ENCODE results near the gene GBF1. TPM values are rescaled to one million over a fixed set of nuclear protein-coding genes. Genes with fewer than 3 reads are reported as not detected.

The GBF1 gene
- total and polyA plus RNA-seq, 8 donors, result 44.7 to 57.2 (median 46.6) TPM

- intact Hi-C loops (cut with DNase I), result no loop called here
- peak in 1 of 2 donors; percentile 14 for TF ChIP-seq CTCF (IDR thresholded peaks at IDR 0.05)
These were observed 175.6 kb downstream of the GBF1 start, which contains the start of gene FBXL15 for GRCh38 chr10:102420714-102421506. Gene FBXL15, plus strand, starts transcription at chr10:102420836. Its CDS starts 294 bp downstream, at chr10:102421130.

GRCh38 chr10:102421507-102421756 lies 176.1 kb downstream of the GBF1 start:
- DNase-seq, result no peak
- TF ChIP-seq CTCF (IDR thresholded peaks at IDR 0.05), result no peak
- H3K4me3 ChIP-seq, result peak overlapping the region; percentile 72 to 98
- peak overlapping the region; percentile 90 to 91 for H3K27ac ChIP-seq
- peaks cover 0 to 21% of the 10 kb centered on the region in 2 donors for H3K36me3 ChIP-seq
- H3K4me1 ChIP-seq, result peaks cover 17 to 39% of the 10 kb centered on the region in 2 donors
- ATAC-seq, result peak; percentile 75
- H3K27me3 ChIP-seq, result peaks cover 0 to 34% of the 10 kb centered on the region in 2 donors
- intact Hi-C loops (cut with DNase I), result no loop called here
- no peaks in the 10 kb centered on the region for H3K9me3 ChIP-seq

More at GRCh38 chr10:102420714-102421506, 175.6 kb downstream of the GBF1 start, which contains the start of gene FBXL15:
- Histone ChIP-seq H3K27ac (peak within 1 kb of the TSS; percentile 90 to 91), H3K4me1 (peaks cover 17 to 39% of the 10 kb centered on the region in 2 donors), H3K4me3 (peak within 1 kb of the TSS; percentile 72 to 98), H3K36me3 (peaks cover 0 to 21% of the 10 kb centered on the region in 2 donors), H3K27me3 (peaks cover 0 to 39% of the 10 kb centered on the region in 2 donors), H3K9me3 (no peaks in the 10 kb centered on the region)
- peak; percentile 96 to 98 (median 97) for DNase-seq
- ATAC-seq, result peak; percentile 80

- intact Hi-C loops (cut with DNase I), result no loop called here
- Histone ChIP-seq H3K27ac (peak overlapping the region; percentile 90 to 91), H3K27me3 (peaks cover 0 to 28% of the 10 kb centered on the region in 2 donors), H3K4me1 (peaks cover 17 to 39% of the 10 kb centered on the region in 2 donors), H3K9me3 (no peaks in the 10 kb centered on the region), H3K4me3 (peak overlapping the region; percentile 72 to 98), H3K36me3 (peaks cover 0 to 21% of the 10 kb centered on the region in 2 donors)
- DNase-seq (peak in 2 of 4 donors; percentile 73 to 88), ATAC-seq (peak; percentile 62)
- no peak for TF ChIP-seq CTCF (IDR thresholded peaks at IDR 0.05)
These were observed 176.6 kb downstream of the GBF1 start for GRCh38 chr10:102421757-102422512.

- TF ChIP-seq CTCF (IDR thresholded peaks at IDR 0.05), result peak; percentile 81 to 84
- Histone ChIP-seq H3K27ac (peak overlapping the region; percentile 90 to 91), H3K36me3 (peaks cover 0 to 21% of the 10 kb centered on the region in 2 donors), H3K27me3 (peaks cover 0 to 21% of the 10 kb centered on the region in 2 donors), H3K4me3 (peak overlapping the region; percentile 72 to 98), H3K9me3 (no peaks in the 10 kb centered on the region), H3K4me1 (peaks cover 17 to 39% of the 10 kb centered on the region in 2 donors)
- ATAC-seq (peak; percentile 73), DNase-seq (peak in 3 of 4 donors; percentile 79 to 97 (median 87))
- intact Hi-C loops (cut with DNase I), result no loop called here
These were observed 177.3 kb downstream of the GBF1 start for GRCh38 chr10:102422545-102423129.

All from left lung (tissue), 10 donors.